ENCODE measurements around the gene MRNIP.
"Not testable (repeated sequence)": the region's sequence is repeated elsewhere in the genome, so short reads cannot be mapped to it uniquely, and the experiment has no call there.

MRNIP gene

GRCh38 chr5:179887802-179888201, 29.2 kb upstream of the MRNIP start:
- no peak for DNase-seq

GRCh38 chr5:179887095-179887494, 28.5 kb upstream of the MRNIP start:
- no peak for DNase-seq

GRCh38 chr5:179886190-179886911, 27.7 kb upstream of the MRNIP start:
- DNase-seq, result no peak

- DNase-seq, result no peak
These were observed 27.0 kb upstream of the MRNIP start for GRCh38 chr5:179885491-179886090.

- no peak for DNase-seq
These were observed 24.5 kb upstream of the MRNIP start for GRCh38 chr5:179883163-179883562.

- no peak for DNase-seq
These were observed 23.7 kb upstream of the MRNIP start for GRCh38 chr5:179882338-179882737.

- no peak for DNase-seq
These were observed 22.4 kb upstream of the MRNIP start for GRCh38 chr5:179880848-179881590.

- DNase-seq, result no peak
These were observed 21.5 kb upstream of the MRNIP start for GRCh38 chr5:179880066-179880650.

GRCh38 chr5:179879690-179880010, 21.0 kb upstream of the MRNIP start:
- no peak for DNase-seq

- no peak for DNase-seq
These were observed 20.5 kb upstream of the MRNIP start for GRCh38 chr5:179879003-179879689.

- DNase-seq, result no peak
These were observed 19.8 kb upstream of the MRNIP start for GRCh38 chr5:179878222-179879002.

- no peak for DNase-seq
These were observed 18.0 kb upstream of the MRNIP start for GRCh38 chr5:179876610-179876952.

- no peak for DNase-seq
These were observed 17.4 kb upstream of the MRNIP start for GRCh38 chr5:179875741-179876609.

- no peak for DNase-seq
These were observed 16.1 kb upstream of the MRNIP start for GRCh38 chr5:179874536-179875292.

GRCh38 chr5:179874136-179874535, 15.5 kb upstream of the MRNIP start:
- DNase-seq, result no peak

- no peak for DNase-seq
These were observed 15.0 kb upstream of the MRNIP start for GRCh38 chr5:179873588-179874110.

- DNase-seq, result no peak
These were observed 14.4 kb upstream of the MRNIP start for GRCh38 chr5:179872828-179873575.

GRCh38 chr5:179872055-179872827, 13.6 kb upstream of the MRNIP start:
- DNase-seq, result no peak

- not testable (repeated sequence) for DNase-seq
These were observed 12.9 kb upstream of the MRNIP start for GRCh38 chr5:179871533-179871932.
